GM18499 (cell line): Measurements from ENCODE around the gene TAB2.
"Not testable (repeated sequence)": the region's sequence is repeated elsewhere in the genome, so short reads cannot be mapped to it uniquely, and the experiment has no call there.

Source experiments
- ATAC-seq: cut with Tn5 transposase; IDR thresholded peaks from one replicate; pipeline ENCODE4 v1.9.1; 2021; ENCODE audit warnings: moderate number of reproducible peaks; ENCODE audit not compliant: insufficient read depth, unreplicated experiment

The TAB2 gene

GRCh38 chr6:149437212-149437611 lies 119.7 kb downstream of the TAB2 start:
- ATAC-seq: no peak

GRCh38 chr6:149438855-149439254 lies 121.3 kb downstream of the TAB2 start:
- no peak for ATAC-seq

- no peak for ATAC-seq
Observed at GRCh38 chr6:149439626-149440025, 122.1 kb downstream of the TAB2 start.

- no peak for ATAC-seq
Observed at GRCh38 chr6:149440735-149441671, 123.5 kb downstream of the TAB2 start.

- ATAC-seq: no peak
Observed at GRCh38 chr6:149441740-149442139, 124.2 kb downstream of the TAB2 start.

GRCh38 chr6:149443411-149444181 lies 126.1 kb downstream of the TAB2 start:
- ATAC-seq: no peak

- ATAC-seq: not testable (repeated sequence)
Observed at GRCh38 chr6:149444360-149445094, 127.0 kb downstream of the TAB2 start.

GRCh38 chr6:149445095-149445466 lies 127.6 kb downstream of the TAB2 start:
- ATAC-seq: no peak

GRCh38 chr6:149445573-149445972 lies 128.1 kb downstream of the TAB2 start:
- no peak for ATAC-seq

GRCh38 chr6:149446791-149447376 lies 129.4 kb downstream of the TAB2 start:
- ATAC-seq: no peak

- ATAC-seq: no peak
Observed at GRCh38 chr6:149448821-149449453, 131.4 kb downstream of the TAB2 start.

- ATAC-seq: no peak
Observed at GRCh38 chr6:149449831-149450678, 132.5 kb downstream of the TAB2 start.

GRCh38 chr6:149450679-149451375 lies 133.3 kb downstream of the TAB2 start:
- no peak for ATAC-seq

- ATAC-seq: no peak
Observed at GRCh38 chr6:149451376-149452036, 134.0 kb downstream of the TAB2 start.

- no peak for ATAC-seq
Observed at GRCh38 chr6:149452037-149452939, 134.8 kb downstream of the TAB2 start.

- ATAC-seq: no peak
Observed at GRCh38 chr6:149453597-149454345, 136.3 kb downstream of the TAB2 start.
